NT2/D1 (cell line): ENCODE results near the gene KCNQ5.

ENCODE experiments used
- DNase-seq: peaks from one replicate; pipeline ENCODE4 v3.0.0-alpha.2; 2011; ENCODE audit warnings: low read depth, low spot score
- H3K27me3 ChIP-seq: 2 replicates; pipeline ENCODE4 v1.6.0; 2011; ENCODE audit warnings: mild to moderate bottlenecking; ENCODE audit not compliant: insufficient read length, insufficient read depth
- H3K36me3 ChIP-seq: 2 replicates; pipeline ENCODE4 v1.6.1; 2011; ENCODE audit warnings: mild to moderate bottlenecking, low read length, mixed read lengths; ENCODE audit not compliant: insufficient read depth, insufficient read length
- H3K4me1 ChIP-seq: 2 replicates; pipeline ENCODE4 v1.5.1; 2011; ENCODE audit not compliant: insufficient read depth, insufficient read length
- H3K4me3 ChIP-seq: 2 replicates; pipeline ENCODE4 v1.5.1; 2011; ENCODE audit warnings: low read depth; ENCODE audit not compliant: insufficient read length
- H3K9ac ChIP-seq: 2 replicates; pipeline ENCODE4 v1.6.0; 2011; ENCODE audit warnings: low read depth; ENCODE audit not compliant: insufficient read length
- H3K9me3 ChIP-seq: 2 replicates; pipeline ENCODE4 v1.5.1; 2011; ENCODE audit warnings: mild to moderate bottlenecking, low read length; ENCODE audit not compliant: insufficient read depth
- SUZ12 ChIP-seq: IDR thresholded peaks from 2 replicates; pipeline ENCODE4 v1.6.1; 2011; ENCODE audit not compliant: insufficient read length, insufficient read depth; ENCODE audit errors: extremely low read depth
- YY1 ChIP-seq: IDR thresholded peaks from 2 replicates; pipeline ENCODE4 v1.6.1; 2011; ENCODE audit not compliant: insufficient read length, insufficient read depth
- ZNF274 ChIP-seq: IDR thresholded peaks from 2 replicates; pipeline ENCODE4 v1.6.1; 2011; ENCODE audit warnings: mild to moderate bottlenecking, low read depth, low read length

KCNQ5 gene

DNA sequence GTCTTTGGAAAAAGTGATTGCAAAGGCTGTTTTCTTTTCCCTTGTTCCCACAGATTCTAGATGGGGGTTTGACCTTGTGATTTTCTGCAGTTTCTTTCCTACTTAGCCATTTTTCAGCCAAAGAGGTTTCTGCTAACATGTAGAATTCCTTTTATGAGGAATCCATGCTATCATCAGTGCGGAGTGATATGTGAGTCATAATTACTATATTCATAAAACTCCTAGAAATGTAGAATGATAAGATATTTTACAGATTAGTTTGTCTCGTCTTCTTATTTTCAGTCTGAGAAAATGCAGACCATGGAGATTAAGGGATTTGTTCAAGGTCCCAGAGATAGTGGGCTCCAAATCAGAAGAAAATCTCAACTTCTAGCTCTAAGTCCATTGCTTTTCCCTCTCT is 98.6 kb downstream of the KCNQ5 start:
- Histone ChIP-seq H3K9me3 (no peaks in the 10 kb centered on the region), H3K4me3 (no peak overlapping the region), H3K27me3 (no peaks in the 10 kb centered on the region), H3K9ac (no peak overlapping the region), H3K4me1 (no peaks in the 10 kb centered on the region), H3K36me3 (no peaks in the 10 kb centered on the region)
- no peak for TF ChIP-seq YY1
- no peak for TF ChIP-seq ZNF274
- TF ChIP-seq SUZ12: no peak
- DNase-seq: no peak

DNA sequence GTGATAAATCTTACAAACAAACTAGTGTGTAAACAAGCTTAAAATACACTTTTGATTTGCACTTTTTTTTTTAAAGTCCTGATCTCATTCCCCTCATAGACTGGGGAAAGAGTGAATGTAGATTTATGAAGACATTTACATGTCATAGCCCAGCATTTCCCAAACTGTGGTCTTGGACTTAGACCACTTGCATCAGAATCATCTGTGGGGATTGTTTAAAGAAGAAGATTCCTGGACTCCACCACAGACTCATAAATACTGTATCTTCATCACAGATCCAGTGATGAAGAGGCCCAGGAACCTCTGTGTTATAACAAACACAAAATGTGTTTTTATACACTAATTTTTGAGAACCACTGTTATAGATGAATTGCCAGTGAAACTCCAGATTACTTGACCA is 99.5 kb downstream of the KCNQ5 start:
- Histone ChIP-seq H3K9me3 (no peaks in the 10 kb centered on the region), H3K4me3 (no peak overlapping the region), H3K27me3 (no peaks in the 10 kb centered on the region), H3K4me1 (no peaks in the 10 kb centered on the region), H3K9ac (no peak overlapping the region), H3K36me3 (no peaks in the 10 kb centered on the region)
- no peak for TF ChIP-seq YY1
- TF ChIP-seq ZNF274: no peak
- TF ChIP-seq SUZ12: no peak
- no peak for DNase-seq

DNA sequence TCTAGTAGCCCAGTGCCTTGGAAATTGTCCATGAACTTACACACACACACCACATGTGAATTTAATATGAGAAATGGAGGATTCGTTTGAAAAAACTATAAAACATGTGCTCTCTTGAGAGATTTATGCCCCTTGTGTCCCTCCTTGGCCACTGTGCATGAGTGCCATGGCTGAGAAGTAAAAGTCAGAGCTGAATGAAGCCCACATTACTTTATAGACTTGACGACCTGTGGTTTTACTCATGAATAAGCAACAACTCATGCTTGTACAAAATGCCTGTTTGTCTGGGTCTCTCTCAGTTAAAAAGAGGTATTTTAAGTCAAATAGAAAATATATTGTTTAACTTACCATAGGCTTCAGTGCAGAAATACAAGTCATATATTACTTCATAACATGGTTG is 102.7 kb downstream of the KCNQ5 start:
- Histone ChIP-seq H3K4me3 (no peak overlapping the region), H3K36me3 (no peaks in the 10 kb centered on the region), H3K9ac (no peak overlapping the region), H3K27me3 (no peaks in the 10 kb centered on the region), H3K4me1 (no peaks in the 10 kb centered on the region), H3K9me3 (no peaks in the 10 kb centered on the region)
- TF ChIP-seq YY1: no peak
- DNase-seq: no peak

DNA sequence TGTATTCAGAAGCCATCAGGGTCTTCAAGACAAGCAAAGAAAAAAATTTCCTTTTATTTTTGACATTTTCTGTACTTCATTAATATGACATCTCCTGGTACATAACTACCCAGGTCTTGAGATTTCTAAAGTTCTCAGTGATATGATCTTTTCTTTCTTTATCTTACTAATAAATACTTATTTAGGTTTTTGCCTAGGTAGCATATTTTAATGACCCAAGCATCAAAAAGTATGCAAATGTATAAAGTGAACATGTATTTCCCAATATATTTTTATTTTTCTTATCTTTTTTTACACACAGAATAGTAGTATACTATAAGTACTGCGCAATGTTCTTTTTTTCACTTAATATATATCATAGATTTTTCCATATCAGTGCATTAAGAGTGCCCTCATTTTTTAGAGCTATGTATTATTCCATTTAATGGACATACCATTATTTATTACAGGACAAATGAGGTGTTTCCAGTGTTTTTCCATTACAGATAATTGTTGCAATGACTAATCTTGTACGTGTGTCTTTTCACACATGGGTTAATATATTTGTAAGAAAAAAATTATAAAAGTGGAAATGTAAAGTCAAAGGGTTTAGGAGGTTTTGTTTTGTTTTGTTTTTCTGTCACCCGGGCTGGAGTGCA is 107.0 kb downstream of the KCNQ5 start:
- no peaks in the 10 kb centered on the region for H3K4me1 ChIP-seq
- TF ChIP-seq ZNF274 (no peak), SUZ12 (no peak), YY1 (no peak)
- H3K36me3 ChIP-seq: no peaks in the 10 kb centered on the region
- no peaks in the 10 kb centered on the region for H3K9me3 ChIP-seq
- DNase-seq: no peak
- no peak overlapping the region for H3K4me3 ChIP-seq
- H3K27me3 ChIP-seq: no peaks in the 10 kb centered on the region
- no peak overlapping the region for H3K9ac ChIP-seq

DNA sequence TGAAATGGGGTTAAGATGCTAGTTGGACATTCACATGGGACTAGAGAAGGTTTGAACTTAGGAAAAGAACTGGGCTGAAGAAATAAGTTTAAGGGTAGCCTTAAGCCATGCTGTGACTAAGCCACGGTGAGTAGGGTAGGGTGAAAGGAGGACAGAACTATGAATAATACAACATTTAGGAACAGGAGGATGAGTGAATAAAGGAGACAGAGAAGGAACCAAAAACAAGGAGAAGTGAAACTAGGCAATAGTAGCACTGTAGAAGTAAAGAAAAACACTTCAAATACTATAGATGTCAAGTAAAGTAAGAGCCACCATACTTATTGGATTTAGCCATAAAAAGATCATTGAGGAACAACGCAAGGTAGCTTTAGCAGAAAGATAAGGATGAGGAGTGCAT is 111.2 kb downstream of the KCNQ5 start:
- no peaks in the 10 kb centered on the region for H3K9me3 ChIP-seq
- TF ChIP-seq SUZ12 (no peak), ZNF274 (no peak), YY1 (no peak)
- H3K9ac ChIP-seq: no peak overlapping the region
- no peaks in the 10 kb centered on the region for H3K4me1 ChIP-seq
- no peaks in the 10 kb centered on the region for H3K36me3 ChIP-seq
- no peaks in the 10 kb centered on the region for H3K27me3 ChIP-seq
- no peak for DNase-seq
- no peak overlapping the region for H3K4me3 ChIP-seq

DNA sequence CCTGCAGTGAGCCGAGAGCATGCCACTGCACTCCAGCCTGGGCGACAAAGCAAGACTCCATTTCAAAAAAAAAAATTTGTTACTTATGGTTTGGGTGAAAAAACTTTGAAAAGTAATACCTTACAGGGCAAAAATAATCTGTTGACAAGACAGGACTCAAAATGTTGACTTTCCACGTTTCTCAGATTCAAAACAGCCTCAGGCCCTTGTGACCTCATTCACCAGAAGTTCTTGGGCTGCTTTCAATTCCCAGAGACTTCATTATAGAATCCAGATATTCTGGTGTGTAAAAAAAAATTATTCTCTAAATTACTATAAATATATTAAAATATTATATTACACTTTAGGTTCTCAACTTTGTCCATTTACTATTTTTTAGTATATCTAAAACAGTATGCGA is 116.2 kb downstream of the KCNQ5 start:
- DNase-seq: no peak
- no peak for TF ChIP-seq YY1
- TF ChIP-seq ZNF274: no peak
- no peak for TF ChIP-seq SUZ12
- Histone ChIP-seq H3K4me1 (no peaks in the 10 kb centered on the region), H3K9ac (no peak overlapping the region), H3K9me3 (no peaks in the 10 kb centered on the region), H3K27me3 (no peaks in the 10 kb centered on the region), H3K36me3 (no peaks in the 10 kb centered on the region), H3K4me3 (no peak overlapping the region)

DNA sequence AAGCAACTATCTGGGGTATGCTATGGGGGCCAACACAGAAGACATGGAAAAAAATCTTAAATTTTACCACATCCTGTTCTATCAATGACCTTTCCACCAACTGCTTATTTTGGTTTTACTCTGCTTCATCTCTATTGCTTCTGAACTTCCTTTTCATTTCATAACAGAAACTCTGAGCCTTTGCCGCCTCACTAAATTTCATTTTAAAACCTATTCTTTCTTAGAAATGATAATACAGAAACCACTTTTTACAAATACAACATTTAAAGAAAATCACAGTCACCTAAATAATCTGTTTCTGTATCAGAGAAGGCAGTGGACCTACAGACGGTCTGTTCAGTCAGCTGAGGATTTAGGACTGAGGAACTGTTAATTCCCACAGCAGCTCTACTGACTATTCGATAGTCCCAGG is 117.5 kb downstream of the KCNQ5 start:
- Histone ChIP-seq H3K9me3 (no peaks in the 10 kb centered on the region), H3K4me1 (no peaks in the 10 kb centered on the region), H3K9ac (no peak overlapping the region), H3K27me3 (no peaks in the 10 kb centered on the region), H3K36me3 (no peaks in the 10 kb centered on the region), H3K4me3 (no peak overlapping the region)
- TF ChIP-seq YY1: no peak
- no peak for DNase-seq

DNA sequence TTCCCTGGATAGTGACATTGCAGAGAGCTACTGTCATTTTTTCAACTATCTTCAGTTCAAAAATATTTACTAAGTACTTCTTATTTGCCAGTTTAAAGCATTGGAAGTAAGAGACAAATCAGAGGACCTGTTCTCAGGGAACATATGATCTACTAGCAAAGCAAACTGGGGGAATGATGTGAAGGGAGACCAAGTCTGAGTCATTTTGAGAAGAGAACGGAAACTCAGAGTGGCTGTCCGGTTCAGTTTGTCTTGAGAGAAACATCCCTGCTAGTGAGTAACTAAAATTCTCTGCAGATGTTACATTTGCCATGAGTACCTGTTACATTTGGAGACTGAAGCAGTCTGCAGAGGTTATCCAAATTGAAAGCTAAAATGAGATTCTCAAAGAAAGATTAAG is 118.3 kb downstream of the KCNQ5 start:
- H3K36me3 ChIP-seq: no peaks in the 10 kb centered on the region
- DNase-seq: no peak
- TF ChIP-seq ZNF274: no peak
- TF ChIP-seq YY1: no peak
- TF ChIP-seq SUZ12: no peak
- H3K4me3 ChIP-seq: no peak overlapping the region
- H3K4me1 ChIP-seq: no peaks in the 10 kb centered on the region
- H3K27me3 ChIP-seq: no peaks in the 10 kb centered on the region
- no peaks in the 10 kb centered on the region for H3K9me3 ChIP-seq
- H3K9ac ChIP-seq: no peak overlapping the region
